ENCODE results near the gene STK32C. TPM values are rescaled to one million over a fixed set of nuclear protein-coding genes. Genes with fewer than 3 reads are reported as not detected.
"Not testable (repeated sequence)": the region's sequence is repeated elsewhere in the genome, so short reads cannot be mapped to it uniquely, and the experiment has no call there.

Gene STK32C
- total RNA-seq, 1 experiment from 2014 or later, result 22.5 TPM

DNA sequence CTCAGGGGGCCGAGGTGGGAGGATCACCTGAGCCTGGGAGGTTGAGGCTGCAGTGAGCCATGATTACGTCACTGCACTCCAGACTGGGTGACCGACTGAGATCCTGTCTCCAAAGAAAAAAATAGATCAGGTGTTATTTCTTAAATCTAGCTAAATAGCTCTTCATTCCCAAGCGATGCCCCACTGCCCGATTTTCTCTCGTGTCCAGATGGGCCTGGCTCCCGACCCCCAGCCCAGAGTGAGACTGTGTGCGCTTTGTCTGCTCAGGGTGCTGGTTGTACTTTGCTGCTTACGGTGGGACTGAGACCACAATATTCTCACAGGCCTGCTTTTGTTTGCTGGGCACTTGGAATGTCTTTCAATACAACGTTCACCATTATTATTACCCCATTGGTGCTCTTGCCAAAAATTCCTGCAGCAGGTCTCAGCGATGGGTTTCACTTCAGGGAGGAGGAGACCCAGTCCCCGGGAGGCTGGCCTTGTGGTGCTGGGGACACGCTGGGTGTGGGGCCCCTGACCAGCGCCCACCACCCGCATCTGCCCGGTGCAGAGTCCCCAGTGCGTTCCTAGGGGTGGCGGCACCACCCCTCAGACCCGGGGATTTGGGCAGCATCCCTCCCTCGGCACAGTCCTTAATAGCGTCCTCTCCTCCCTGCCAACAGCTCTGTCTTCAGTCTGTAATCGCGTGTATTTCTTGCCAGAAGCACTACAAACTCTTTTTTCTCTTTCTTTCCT is 141.4 kb downstream of the STK32C start:
- DNase-seq (ENCODE audit: low read depth), result no peak
- in situ Hi-C loops (cut with HindIII; ENCODE audit: low pct_unique_long_range_greater_than_20kb, low sequenced_read_pairs), result no loop called here

DNA sequence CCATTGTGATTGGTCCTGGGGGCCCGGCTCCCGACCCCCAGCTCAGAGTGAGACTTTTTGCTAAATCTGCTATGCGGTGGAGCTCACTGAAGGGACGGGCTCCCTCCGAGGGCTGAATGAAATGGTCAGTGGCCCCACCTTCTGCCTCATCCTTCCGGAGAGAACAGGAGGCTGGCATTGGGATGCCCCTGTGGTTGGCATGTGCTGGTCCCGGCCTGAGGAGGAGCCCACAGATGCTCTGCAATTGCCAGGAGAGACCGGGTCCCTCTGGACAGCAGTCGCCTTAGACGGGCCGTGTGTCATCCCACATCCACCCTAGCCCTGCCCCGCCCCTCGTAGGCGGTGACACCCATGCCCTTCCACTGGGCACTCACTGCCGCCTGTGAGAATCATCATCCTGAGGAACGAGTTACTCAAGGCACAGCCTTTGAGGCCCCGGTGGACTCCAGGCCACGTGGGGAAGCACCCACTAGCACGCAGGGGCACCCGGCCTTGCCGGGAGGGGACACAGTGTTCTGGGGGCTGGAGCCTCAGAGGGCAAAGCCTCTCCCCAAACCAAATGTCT is 142.3 kb downstream of the STK32C start:
- DNase-seq (ENCODE audit: low read depth), result no peak
- in situ Hi-C loops (cut with HindIII; ENCODE audit: low pct_unique_long_range_greater_than_20kb, low sequenced_read_pairs), result no loop called here

DNA sequence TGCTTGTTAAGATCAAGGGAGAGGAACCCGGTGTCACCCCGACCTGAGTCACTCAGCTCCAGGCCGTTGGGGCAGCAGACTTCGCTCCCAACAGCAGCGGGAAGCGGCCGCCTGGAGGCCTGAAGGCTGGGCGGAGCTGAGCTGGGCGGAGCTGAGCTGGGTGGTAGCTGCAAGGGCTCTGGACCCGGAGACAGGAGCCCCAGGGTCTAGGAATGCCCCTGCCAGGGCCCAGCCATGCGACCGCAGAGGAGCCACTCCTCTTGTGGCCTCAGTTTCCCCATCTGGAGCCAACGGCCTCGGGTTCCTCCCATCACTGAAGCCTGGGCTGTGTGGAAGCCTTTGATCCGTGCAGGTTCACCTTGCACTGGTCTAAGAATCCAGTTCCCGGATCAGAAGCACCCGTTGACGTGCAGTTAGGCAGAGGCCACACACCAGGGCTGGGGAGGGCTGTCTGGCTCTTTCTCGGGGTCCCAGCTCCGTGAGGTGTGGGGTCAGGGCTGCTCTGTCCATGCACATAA is 142.9 kb downstream of the STK32C start:
- in situ Hi-C loops (cut with HindIII; ENCODE audit: low pct_unique_long_range_greater_than_20kb, low sequenced_read_pairs), result no loop called here
- no peak for DNase-seq (ENCODE audit: low read depth)

DNA sequence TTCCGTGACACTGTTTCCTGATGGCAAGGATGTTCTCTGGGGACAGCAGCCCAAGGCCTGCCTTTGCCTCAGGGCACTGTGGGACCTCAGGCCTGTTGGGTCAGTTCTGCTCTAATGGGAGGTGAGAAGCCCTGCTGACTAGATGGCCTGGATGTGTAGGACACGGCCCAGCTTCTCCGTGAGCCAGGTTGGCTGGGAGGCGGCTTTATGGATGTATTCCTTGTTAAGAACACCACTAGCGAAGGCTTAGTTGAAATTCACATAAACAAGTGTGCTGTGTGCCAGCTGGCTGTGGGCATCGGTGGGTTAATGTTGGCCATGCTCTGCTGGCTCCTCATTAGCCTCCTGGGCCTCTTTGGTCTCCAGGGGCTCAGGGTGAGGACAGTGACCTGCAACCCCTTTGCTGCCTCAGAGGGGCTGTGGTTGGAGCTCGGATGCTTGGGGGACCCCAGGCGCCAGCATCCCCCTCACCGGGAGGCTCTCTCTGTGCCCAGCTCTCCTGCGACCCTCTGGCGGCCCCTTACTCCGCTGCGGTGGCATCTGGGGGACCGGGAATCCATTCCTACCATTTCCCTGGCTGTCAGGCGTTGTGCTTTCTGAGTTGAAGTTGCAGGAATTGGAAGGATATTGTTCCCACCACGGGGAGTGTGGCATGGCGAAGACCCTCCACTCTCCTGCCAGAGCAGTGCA is 143.8 kb downstream of the STK32C start:
- in situ Hi-C loops (cut with HindIII; ENCODE audit: low pct_unique_long_range_greater_than_20kb, low sequenced_read_pairs), result no loop called here
- DNase-seq (ENCODE audit: low read depth), result no peak

DNA sequence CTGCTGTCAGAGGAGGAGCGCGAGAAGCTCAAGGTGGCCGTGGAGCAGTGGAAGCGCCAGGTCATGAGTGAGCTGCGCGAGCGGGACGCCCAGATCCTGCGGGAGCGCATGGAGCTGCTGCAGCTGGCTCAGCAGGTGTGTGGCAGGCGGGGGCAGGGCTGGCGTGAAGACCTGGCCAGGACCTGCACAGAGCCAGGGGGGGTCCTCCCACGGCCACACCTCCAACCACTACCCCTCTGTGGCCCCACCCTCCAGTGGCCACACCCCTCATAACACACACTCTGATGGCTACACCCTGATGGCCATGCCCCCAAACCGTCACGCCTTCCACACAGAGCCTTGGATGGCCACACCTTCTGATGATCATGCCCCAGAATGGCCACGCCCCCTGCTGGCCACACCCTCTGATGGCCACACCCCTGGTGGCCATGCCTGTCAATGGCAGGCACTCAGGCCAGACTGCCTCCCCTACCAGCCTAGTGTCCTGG is 144.4 kb downstream of the STK32C start:
- in situ Hi-C loops (cut with HindIII; ENCODE audit: low pct_unique_long_range_greater_than_20kb, low sequenced_read_pairs), result no loop called here
- DNase-seq (ENCODE audit: low read depth), result peak; percentile 66

DNA sequence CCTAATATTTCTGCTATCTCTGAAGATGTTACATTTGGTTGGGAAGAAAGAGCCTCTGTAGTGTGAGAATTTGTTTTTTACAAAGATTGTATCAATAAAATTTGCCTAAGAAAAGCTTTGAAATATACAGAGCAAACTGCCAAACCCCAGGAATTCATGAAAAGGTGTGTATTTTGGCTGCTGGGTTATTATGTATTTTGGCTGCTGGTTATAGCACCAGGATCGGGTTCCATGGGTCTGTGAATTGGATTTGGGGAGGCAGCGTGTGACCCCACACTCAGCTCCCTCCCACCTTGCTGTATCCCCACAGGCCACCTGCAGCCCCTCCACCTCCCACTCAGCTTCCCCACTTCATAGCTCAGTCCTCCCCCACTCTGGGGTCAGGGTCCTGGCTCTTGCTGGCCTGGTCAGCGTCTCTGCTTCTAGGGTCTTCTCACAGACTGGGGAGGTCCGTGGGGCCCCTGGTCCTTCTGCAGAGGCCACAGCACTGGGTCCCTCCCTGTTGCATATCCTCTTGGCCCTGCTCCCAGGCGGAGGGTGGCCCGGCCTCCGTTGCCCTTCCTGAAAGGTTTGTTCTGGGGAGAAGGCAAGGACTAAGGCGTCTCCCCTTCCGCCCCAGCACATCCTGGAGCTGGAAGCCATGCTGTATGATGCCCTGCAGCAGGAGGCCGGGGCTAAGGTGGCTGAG is 145.0 kb downstream of the STK32C start:
- no peak for DNase-seq (ENCODE audit: low read depth)
- in situ Hi-C loops (cut with HindIII; ENCODE audit: low pct_unique_long_range_greater_than_20kb, low sequenced_read_pairs), result no loop called here

DNA sequence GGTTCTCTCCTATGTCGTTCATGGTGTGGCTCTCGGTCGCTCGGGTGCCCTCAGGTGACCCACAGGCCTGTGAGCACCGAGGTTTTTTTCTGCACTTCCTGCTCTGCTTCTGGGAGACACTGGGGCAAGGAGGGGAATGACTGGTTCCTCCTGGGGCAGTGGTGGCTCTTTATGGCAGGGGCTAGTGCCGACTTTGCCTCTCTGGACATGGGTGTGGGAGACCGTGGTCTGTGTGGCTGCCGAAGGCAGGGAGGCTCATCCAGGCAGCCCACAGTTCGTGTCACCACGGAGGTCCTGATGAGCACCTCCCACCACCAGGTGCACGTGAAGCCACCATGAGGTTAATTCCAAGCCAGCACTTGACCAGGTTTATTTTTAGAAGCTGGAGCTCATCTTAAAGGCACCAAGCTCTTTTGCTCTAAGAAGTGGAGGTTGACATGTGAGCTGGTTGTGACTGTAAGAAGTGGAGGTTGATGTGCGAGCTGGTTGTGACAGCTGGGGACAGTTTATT is 145.7 kb downstream of the STK32C start:
- no peak for DNase-seq (ENCODE audit: low read depth)
- in situ Hi-C loops (cut with HindIII; ENCODE audit: low pct_unique_long_range_greater_than_20kb, low sequenced_read_pairs), result no loop called here

DNA sequence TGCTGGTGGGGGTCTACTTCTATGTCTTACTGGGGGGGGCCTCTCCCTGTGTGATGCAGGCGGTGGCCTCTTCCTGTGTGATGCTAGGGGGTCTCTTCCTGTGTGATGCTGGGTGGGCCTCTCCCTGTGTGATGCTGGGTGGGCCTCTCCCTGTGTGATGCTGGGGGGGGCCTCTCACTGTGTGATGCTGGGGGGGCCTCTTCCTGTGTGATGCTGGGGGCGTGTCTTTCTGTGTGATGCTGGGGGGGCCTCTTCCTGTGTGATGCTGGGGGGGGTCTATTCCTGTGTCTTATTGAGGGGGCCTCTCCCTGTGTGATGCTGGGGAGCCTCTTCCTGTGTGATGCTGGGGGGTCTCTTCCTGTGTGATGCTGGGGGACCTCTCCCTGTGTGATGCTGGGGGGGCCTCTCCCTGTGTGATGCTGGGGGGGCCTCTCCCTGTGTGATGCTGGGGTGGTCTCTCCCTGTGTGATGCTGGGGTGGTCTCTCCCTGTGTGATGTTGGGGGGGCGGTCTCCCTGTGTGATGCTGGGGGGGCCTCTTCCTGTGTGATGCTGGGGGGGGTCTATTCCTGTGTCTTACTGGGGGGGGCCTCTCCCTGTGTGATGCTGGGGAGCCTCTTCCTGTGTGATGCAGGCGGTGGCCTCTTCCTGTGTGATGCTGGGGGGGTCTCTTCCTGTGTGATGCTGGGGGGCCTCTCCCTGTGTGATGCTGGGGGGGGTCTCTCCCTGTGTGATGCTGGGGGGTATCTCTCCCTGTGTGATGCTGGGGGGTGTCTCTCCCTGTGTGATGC is 146.7 kb downstream of the STK32C start:
- DNase-seq (ENCODE audit: low read depth); in situ Hi-C loops (cut with HindIII; ENCODE audit: low pct_unique_long_range_greater_than_20kb, low sequenced_read_pairs): not testable (repeated sequence)

DNA sequence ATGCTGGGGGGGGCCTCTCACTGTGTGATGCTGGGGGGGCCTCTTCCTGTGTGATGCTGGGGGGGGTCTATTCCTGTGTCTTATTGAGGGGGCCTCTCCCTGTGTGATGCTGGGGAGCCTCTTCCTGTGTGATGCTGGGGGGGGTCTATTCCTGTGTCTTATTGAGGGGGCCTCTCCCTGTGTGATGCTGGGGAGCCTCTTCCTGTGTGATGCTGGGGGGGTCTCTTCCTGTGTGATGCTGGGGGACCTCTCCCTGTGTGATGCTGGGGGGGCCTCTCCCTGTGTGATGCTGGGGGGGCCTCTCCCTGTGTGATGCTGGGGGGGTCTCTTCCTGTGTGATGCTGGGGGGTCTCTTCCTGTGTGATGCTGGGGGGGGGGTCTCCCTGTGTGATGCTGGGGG is 147.5 kb downstream of the STK32C start:
- DNase-seq (ENCODE audit: low read depth); in situ Hi-C loops (cut with HindIII; ENCODE audit: low pct_unique_long_range_greater_than_20kb, low sequenced_read_pairs): not testable (repeated sequence)

DNA sequence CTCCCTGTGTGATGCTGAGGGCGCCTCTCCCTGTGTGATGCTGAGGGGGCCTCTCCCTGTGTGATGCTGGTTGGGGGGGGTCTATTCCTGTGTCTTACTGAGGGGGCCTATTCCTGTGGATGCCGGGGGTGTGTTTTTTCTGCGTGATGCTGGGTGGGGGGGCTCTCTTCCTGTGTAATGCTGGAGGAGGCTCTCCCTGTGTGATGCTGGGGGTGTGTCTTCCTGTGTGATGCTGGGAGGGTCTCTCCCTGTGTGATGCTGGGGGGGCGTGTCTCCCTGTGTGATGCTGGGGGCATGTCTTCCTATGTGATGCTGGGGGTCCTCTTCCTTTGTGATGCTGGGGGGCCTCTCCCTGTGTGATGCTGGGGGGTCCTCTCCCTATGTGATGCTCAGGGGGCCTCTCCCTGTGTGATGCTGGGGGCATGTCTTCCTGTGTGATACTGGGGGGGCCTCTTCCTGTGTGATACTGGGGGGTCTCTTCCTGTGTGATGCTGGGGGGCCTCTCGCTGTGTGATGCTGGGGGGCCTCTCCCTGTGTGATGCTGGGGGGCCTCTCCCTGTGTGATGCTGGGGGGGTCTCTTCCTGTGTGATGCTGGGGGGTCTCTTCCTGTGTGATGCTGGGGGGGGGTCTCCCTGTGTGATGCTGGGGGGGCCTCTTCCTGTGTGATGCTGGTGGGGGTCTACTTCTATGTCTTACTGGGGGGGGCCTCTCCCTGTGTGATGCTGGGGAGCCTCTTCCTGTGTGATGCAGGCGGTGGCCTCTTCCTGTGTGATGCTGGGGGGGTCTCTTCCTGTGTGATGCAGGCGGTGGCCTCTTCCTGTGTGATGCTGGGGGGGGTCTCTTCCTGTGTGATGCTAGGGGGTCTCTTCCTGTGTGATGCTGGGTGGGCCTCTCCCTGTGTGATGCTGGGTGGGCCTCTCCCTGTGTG is 148.2 kb downstream of the STK32C start:
- in situ Hi-C loops (cut with HindIII; ENCODE audit: low pct_unique_long_range_greater_than_20kb, low sequenced_read_pairs); DNase-seq (ENCODE audit: low read depth): not testable (repeated sequence)

DNA sequence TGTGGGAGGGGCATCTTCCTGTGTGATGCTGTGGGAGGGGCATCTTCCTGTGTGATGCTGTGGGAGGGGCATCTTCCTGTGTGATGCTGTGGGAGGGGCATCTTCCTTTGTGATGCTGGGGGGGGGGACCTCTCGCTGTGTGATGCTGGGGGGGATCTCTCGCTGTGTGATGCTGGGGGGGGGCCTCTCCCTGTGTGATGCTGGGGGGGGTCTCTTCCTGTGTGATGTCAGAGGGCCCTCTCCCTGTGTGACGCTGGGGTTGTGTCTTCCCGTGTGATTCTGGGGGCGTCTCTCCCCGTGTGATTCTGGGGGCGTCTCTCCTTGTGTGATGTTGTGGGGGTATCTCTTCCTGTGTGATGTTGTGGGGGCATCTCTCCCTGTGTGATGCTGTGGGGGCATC is 148.9 kb downstream of the STK32C start:
- DNase-seq (ENCODE audit: low read depth), result peak; percentile 39
- in situ Hi-C loops (cut with HindIII; ENCODE audit: low pct_unique_long_range_greater_than_20kb, low sequenced_read_pairs), result no loop called here

DNA sequence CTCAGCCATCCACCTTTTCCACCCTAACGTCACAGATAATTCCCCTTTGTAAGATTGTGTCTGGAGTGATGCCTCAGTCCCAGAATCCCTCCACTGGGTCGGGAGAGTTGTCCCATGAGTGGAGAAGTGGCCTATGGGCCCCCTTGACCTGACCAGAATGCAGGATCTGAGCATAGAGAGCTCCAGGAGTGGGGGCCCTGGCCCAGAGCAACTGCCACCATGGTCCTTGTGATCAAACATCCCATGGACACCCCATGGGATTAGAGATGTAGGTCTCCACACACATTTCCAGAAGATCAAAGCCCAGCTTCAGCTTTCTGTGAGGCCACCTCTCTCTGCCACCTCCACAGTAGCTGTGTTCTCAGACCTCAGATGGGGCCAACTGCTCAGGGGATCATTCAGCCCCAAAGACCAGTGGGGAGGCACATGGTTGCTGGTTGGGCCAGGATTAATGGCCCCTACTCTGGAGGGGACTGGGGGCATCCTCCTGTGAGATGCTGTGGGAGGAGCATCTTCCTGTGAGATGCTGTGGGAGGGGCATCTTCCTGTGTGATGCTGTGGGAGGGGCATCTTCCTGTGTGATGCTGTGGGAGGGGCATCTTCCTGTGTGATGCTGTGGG is 149.5 kb downstream of the STK32C start:
- in situ Hi-C loops (cut with HindIII; ENCODE audit: low pct_unique_long_range_greater_than_20kb, low sequenced_read_pairs), result no loop called here
- DNase-seq (ENCODE audit: low read depth), result peak; percentile 30

Other genes starting within 250 kb of the STK32C start
- gene JAKMIP3, start 242.0 kb downstream of the STK32C start, total RNA-seq (2014; rRNA removed; shearing (Covaris generic); ENCODE audit: low replicate concordance), result 0.54 and 1.9 TPM in 2 replicates
- gene DPYSL4, start 121.0 kb downstream of the STK32C start, total RNA-seq (2014; rRNA removed; shearing (Covaris generic); ENCODE audit: low replicate concordance), result 0.14 TPM in 1 of 2 replicates, not detected in the other
- 12.7 and 13.6 TPM in 2 replicates for gene LRRC27, start 24.2 kb upstream of the STK32C start, total RNA-seq (2014; rRNA removed; shearing (Covaris generic); ENCODE audit: low replicate concordance)
- gene PWWP2B, start 89.2 kb upstream of the STK32C start, total RNA-seq (2014; rRNA removed; shearing (Covaris generic); ENCODE audit: low replicate concordance), result 5.2 and 14.8 TPM in 2 replicates
- gene INPP5A, start 229.8 kb upstream of the STK32C start, total RNA-seq (2014; rRNA removed; shearing (Covaris generic); ENCODE audit: low replicate concordance), result 21.2 and 47.5 TPM in 2 replicates

Measured in Caki2 (cell line).